OCI-LY7 (cell line): Measurements from ENCODE around the gene TBC1D32.

ENCODE experiments used
- EZH2phosphoT487 ChIP-seq: fragments of 200-600 bp; sonication (generic); IDR thresholded peaks from 2 replicates; pipeline ENCODE4 v1.6.1; 2018; ENCODE audit warnings: low read depth, borderline replicate concordance, mild to moderate bottlenecking, mixed run types, antibody characterized with exemption, low read length, moderate library complexity, mixed read lengths
- TF ChIP-seq, protein P1 (sequence below): fragments of 200-600 bp; sonication (generic); conservative IDR thresholded peaks from 2 replicates; pipeline ENCODE4 v1.5.1; 2014; ENCODE audit warnings: mild to moderate bottlenecking, antibody characterized with exemption, low read length, moderate library complexity, mixed read lengths

DNA sequence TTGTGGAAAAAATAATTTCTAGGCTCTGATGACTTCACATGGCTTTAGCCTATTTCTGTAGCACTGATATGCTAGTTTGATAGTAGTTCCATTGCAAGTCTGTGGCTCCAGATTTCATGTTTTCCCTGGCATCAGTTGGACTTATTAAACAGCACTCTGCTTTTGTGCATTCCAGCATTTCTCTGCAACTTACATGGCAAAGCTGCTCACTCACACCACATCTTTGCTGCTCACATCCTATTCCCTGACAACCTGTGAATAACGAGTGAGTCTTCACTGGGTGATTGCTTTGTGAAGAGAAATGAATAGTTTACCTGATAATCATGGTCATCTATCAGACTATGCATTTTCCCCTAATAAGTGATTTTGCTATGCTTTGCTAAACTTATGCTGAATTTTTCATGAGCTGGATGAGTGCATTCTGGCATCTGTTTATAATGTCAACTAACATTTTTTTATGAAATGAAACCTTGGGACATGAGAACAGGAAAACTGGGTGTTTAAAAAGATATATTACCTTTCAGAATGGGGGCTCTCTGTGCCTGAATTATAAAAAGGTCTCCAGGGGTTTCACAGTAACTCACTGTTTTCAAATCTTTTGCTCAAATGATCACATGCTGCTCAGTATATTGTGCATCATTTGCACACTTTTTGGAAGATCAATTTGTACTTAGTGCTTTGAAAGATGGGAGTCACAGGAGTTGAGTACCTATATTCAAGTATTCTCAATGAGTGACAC is 301.8 kb downstream of the TBC1D32 start:
- TF ChIP-seq, protein P1, sequence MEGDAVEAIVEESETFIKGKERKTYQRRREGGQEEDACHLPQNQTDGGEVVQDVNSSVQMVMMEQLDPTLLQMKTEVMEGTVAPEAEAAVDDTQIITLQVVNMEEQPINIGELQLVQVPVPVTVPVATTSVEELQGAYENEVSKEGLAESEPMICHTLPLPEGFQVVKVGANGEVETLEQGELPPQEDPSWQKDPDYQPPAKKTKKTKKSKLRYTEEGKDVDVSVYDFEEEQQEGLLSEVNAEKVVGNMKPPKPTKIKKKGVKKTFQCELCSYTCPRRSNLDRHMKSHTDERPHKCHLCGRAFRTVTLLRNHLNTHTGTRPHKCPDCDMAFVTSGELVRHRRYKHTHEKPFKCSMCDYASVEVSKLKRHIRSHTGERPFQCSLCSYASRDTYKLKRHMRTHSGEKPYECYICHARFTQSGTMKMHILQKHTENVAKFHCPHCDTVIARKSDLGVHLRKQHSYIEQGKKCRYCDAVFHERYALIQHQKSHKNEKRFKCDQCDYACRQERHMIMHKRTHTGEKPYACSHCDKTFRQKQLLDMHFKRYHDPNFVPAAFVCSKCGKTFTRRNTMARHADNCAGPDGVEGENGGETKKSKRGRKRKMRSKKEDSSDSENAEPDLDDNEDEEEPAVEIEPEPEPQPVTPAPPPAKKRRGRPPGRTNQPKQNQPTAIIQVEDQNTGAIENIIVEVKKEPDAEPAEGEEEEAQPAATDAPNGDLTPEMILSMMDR: no peak
- TF ChIP-seq EZH2phosphoT487: no peak
